Body of pancreas (tissue), 4 donors: ENCODE data around the gene SHISA5.
"Not testable (repeated sequence)": the region's sequence is repeated elsewhere in the genome, so short reads cannot be mapped to it uniquely, and the experiment has no call there.

Source experiments
- CTCF ChIP-seq, 7 experiments: fragments of 450-650 bp in 4 of 7; fragments of 200-600 bp in 3 of 7; sonication (generic) in 3 of 7; IDR thresholded peaks; one replicate each; pipeline ENCODE4 v1.5.1; 2016 to 2019; ENCODE audit warnings: antibody characterized with exemption in 7 of 7
- POLR2A ChIP-seq, 3 donors: fragments of 450-650 bp; IDR thresholded peaks; one replicate each; pipeline ENCODE4 v1.6.1; 2016; ENCODE audit warnings: antibody characterized with exemption in 3 of 3, mild to moderate bottlenecking in 2 of 3

- TF ChIP-seq CTCF, POLR2A (IDR thresholded peaks at IDR 0.05): not testable (repeated sequence)
These were observed 42.2 kb downstream of the SHISA5 start for GRCh38 chr3:48461767-48462166.
